SK-N-SH (cell line): Measurements from ENCODE around the gene OR5AR1. TPM values are rescaled to one million over a fixed set of nuclear protein-coding genes. Genes with fewer than 3 reads are reported as not detected.

Source experiments
- CTCF ChIA-PET: fragments of 300-600, 350-600 bp; formaldehyde crosslinking; extraction: SDS; loops from one replicate; lab custom pipeline; 2021; lab: Yijun Ruan, JAX
- POLR2A ChIA-PET: fragments of 350-600 bp; sonication (Branson Sonifier 250); formaldehyde crosslinking; extraction: SDS; loops from one replicate; lab custom pipeline; 2020; ENCODE audit warnings: antibody characterized with exemption, inconsistent platforms; lab: Yijun Ruan, JAX
- DNase-seq: peaks from one replicate; pipeline ENCODE4 v3.0.0; 2012
- H2AFZ ChIP-seq: fragments of 200-600 bp; sonication (generic); 2 replicates; pipeline ENCODE4 v1.8.1; 2016; ENCODE audit warnings: antibody characterized with exemption, mild to moderate bottlenecking, low read depth
- H3F3A ChIP-seq: fragments of 200-600 bp; sonication (generic); replicated peaks from 2 replicates; pipeline ENCODE3; 2016; ENCODE audit warnings: antibody characterized with exemption, mild to moderate bottlenecking; ENCODE audit not compliant: insufficient read depth
- H3K27ac ChIP-seq, 2 experiments: fragments of 200-500 bp in 1 of 2; fragments of 200-600 bp in 1 of 2; sonication (Bioruptor generic) in 1 of 2; sonication (generic), shearing (Covaris generic) in 1 of 2; 2 replicates each; pipeline versions ENCODE4 v1.5.1 to v1.6.1; 2014 to 2016; ENCODE audit warnings: low read depth in 2 of 2, inconsistent platforms in 1 of 2, low read length in 1 of 2, mild to moderate bottlenecking in 1 of 2, mixed read lengths in 1 of 2
- H3K27me3 ChIP-seq: fragments of 200-600 bp; sonication (generic), shearing (Covaris generic); 2 replicates; pipeline ENCODE4 v1.6.1; 2016; ENCODE audit warnings: mixed run types; ENCODE audit not compliant: insufficient read depth
- H3K36me3 ChIP-seq, 2 experiments: fragments of 200-500 bp in 1 of 2; fragments of 200-600 bp in 1 of 2; sonication (Bioruptor generic) in 1 of 2; sonication (generic) in 1 of 2; replicated peaks in 1 of 2; 2 replicates each; pipeline versions ENCODE3 to v1.5.1; 2014 to 2016; ENCODE audit warnings: low read length in 1 of 2, mild to moderate bottlenecking in 1 of 2; ENCODE audit not compliant: insufficient read depth in 2 of 2, control insufficient read depth in 1 of 2
- H3K4me1 ChIP-seq, 2 experiments: fragments of 200-500 bp in 1 of 2; fragments of 200-600 bp in 1 of 2; sonication (Bioruptor generic) in 1 of 2; sonication (generic), shearing (Covaris generic) in 1 of 2; 2 replicates each; pipeline versions ENCODE4 v1.5.1 to v1.6.1; 2014 to 2016; ENCODE audit warnings: low read depth in 1 of 2, low read length in 1 of 2, mixed run types in 1 of 2; ENCODE audit not compliant: insufficient read depth in 2 of 2, control insufficient read depth in 1 of 2
- H3K4me2 ChIP-seq: fragments of 200-600 bp; sonication (generic), shearing (Covaris generic); 2 replicates; pipeline ENCODE4 v1.6.1; 2017; ENCODE audit warnings: mixed run types
- H3K4me3 ChIP-seq, 2 experiments: fragments of 200-500 bp in 1 of 2; fragments of 200-600 bp in 1 of 2; sonication (Bioruptor generic) in 1 of 2; sonication (generic), shearing (Covaris generic) in 1 of 2; 2 replicates each; pipeline versions ENCODE4 v1.5.1 to v1.8.1; 2014 to 2016; ENCODE audit warnings: low read depth in 2 of 2, inconsistent platforms in 1 of 2, low read length in 1 of 2, mild to moderate bottlenecking in 1 of 2, mixed read lengths in 1 of 2, moderate library complexity in 1 of 2
- H3K79me2 ChIP-seq: fragments of 200-600 bp; sonication (generic); 2 replicates; pipeline ENCODE4 v1.8.1; 2017; ENCODE audit warnings: mild to moderate bottlenecking; ENCODE audit not compliant: insufficient read depth
- H3K9ac ChIP-seq: fragments of 200-600 bp; sonication (generic); 2 replicates; pipeline ENCODE4 v1.6.1; 2017; ENCODE audit warnings: mixed run types
- H3K9me2 ChIP-seq: fragments of 200-600 bp; sonication (generic); 2 replicates; pipeline ENCODE4 v1.6.1; 2017; ENCODE audit warnings: mixed run types
- H3K9me3 ChIP-seq: fragments of 200-600 bp; sonication (generic); 2 replicates; pipeline ENCODE4 v1.6.1; 2017; ENCODE audit warnings: mixed run types, mild to moderate bottlenecking, moderate library complexity
- H4K20me1 ChIP-seq: fragments of 200-600 bp; sonication (generic); 2 replicates; pipeline ENCODE4 v1.6.1; 2017; ENCODE audit warnings: mild to moderate bottlenecking, mixed run types; ENCODE audit not compliant: insufficient read depth
- ELF1 ChIP-seq: IDR thresholded peaks from 2 replicates; pipeline ENCODE4 v1.4.0; 2012
- FOXM1 ChIP-seq: IDR thresholded peaks from 2 replicates; pipeline ENCODE4 v1.4.0; 2012; ENCODE audit warnings: low read depth, mild to moderate bottlenecking
- JUND ChIP-seq: IDR thresholded peaks from 2 replicates; pipeline ENCODE4 v1.4.0; 2012
- MEF2A ChIP-seq: IDR thresholded peaks from 2 replicates; pipeline ENCODE4 v1.4.0; 2012; ENCODE audit warnings: low read depth, borderline replicate concordance
- NRF1 ChIP-seq: IDR thresholded peaks from 2 replicates; pipeline ENCODE4 v1.6.1; 2012; ENCODE audit warnings: low read depth, mild to moderate bottlenecking, low read length
- POLR2AphosphoS5 ChIP-seq: IDR thresholded peaks from 2 replicates; pipeline ENCODE4 v1.6.1; 2012; ENCODE audit warnings: low read depth, low read length
- RFX5 ChIP-seq: IDR thresholded peaks from 2 replicates; pipeline ENCODE4 v1.6.1; 2012; ENCODE audit warnings: mild to moderate bottlenecking, improper control_type of control experiment, low read length
- USF1 ChIP-seq: IDR thresholded peaks from 2 replicates; pipeline ENCODE4 v1.4.0; 2012; ENCODE audit warnings: low read depth, borderline replicate concordance
- WGBS: methylation state at CpG from one replicate; pipeline ENCODE4 v1.1.6; 2017; ENCODE audit warnings: low lambda C conversion rate; 5-methylcytosine and 5-hydroxymethylcytosine counted together
- polyA plus RNA-seq, 3 experiments: library from polyadenylated mRNA; depleted of rRNA; stranded (reverse); fragments of >200 nt; gene quantifications; 2 replicates each; pipeline ENCODE4 v1.2.3, GENCODE V29; 2012
- TF ChIP-seq, protein P1 (sequence below): IDR thresholded peaks from 2 replicates; pipeline ENCODE4 v1.6.1; 2012; ENCODE audit warnings: mild to moderate bottlenecking, low read depth, low read length, moderate library complexity
- TF ChIP-seq, protein P2 (sequence below): fragments of 150-350 bp; IDR thresholded peaks from 2 replicates; pipeline ENCODE4 v1.6.1; 2017; ENCODE audit warnings: antibody characterized with exemption, low read length, low read depth, borderline replicate concordance
- TF ChIP-seq, protein P3 (sequence below): IDR thresholded peaks from 2 replicates; pipeline ENCODE4 v1.4.0; 2012; ENCODE audit warnings: low read depth

Gene OR5AR1
- polyA plus RNA-seq, 1 of the 3 experiments (the other 2 are of a cell fraction): not detected

GRCh38 chr11:56637500-56637899 lies 26.0 kb upstream of the OR5AR1 start (continued):
- TF ChIP-seq, protein P1, sequence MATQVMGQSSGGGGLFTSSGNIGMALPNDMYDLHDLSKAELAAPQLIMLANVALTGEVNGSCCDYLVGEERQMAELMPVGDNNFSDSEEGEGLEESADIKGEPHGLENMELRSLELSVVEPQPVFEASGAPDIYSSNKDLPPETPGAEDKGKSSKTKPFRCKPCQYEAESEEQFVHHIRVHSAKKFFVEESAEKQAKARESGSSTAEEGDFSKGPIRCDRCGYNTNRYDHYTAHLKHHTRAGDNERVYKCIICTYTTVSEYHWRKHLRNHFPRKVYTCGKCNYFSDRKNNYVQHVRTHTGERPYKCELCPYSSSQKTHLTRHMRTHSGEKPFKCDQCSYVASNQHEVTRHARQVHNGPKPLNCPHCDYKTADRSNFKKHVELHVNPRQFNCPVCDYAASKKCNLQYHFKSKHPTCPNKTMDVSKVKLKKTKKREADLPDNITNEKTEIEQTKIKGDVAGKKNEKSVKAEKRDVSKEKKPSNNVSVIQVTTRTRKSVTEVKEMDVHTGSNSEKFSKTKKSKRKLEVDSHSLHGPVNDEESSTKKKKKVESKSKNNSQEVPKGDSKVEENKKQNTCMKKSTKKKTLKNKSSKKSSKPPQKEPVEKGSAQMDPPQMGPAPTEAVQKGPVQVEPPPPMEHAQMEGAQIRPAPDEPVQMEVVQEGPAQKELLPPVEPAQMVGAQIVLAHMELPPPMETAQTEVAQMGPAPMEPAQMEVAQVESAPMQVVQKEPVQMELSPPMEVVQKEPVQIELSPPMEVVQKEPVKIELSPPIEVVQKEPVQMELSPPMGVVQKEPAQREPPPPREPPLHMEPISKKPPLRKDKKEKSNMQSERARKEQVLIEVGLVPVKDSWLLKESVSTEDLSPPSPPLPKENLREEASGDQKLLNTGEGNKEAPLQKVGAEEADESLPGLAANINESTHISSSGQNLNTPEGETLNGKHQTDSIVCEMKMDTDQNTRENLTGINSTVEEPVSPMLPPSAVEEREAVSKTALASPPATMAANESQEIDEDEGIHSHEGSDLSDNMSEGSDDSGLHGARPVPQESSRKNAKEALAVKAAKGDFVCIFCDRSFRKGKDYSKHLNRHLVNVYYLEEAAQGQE: no peak
- TF ChIP-seq RFX5 (no peak), ELF1 (no peak), JUND (no peak)
- TF ChIP-seq, protein P2, sequence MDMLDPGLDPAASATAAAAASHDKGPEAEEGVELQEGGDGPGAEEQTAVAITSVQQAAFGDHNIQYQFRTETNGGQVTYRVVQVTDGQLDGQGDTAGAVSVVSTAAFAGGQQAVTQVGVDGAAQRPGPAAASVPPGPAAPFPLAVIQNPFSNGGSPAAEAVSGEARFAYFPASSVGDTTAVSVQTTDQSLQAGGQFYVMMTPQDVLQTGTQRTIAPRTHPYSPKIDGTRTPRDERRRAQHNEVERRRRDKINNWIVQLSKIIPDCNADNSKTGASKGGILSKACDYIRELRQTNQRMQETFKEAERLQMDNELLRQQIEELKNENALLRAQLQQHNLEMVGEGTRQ: no peak

GRCh38 chr11:56642339-56642738 lies 21.1 kb upstream of the OR5AR1 start, which contains the start of gene OR5AP2:
Gene OR5AP2 (minus strand): TSS chr11:56642439. CDS start chr11:56642439, 0 bp downstream.
- 7% methylated on average over 2 of the region's 2 CpGs for WGBS
- Histone ChIP-seq H3K4me3 (no peak within 1 kb of the TSS), H4K20me1 (no peaks in the 10 kb centered on the region), H3K9me3 (no peaks in the 10 kb centered on the region), H3K79me2 (no peaks in the 10 kb centered on the region), H3K4me2 (no peak within 1 kb of the TSS), H3K4me1 (no peaks in the 10 kb centered on the region), H2AFZ (no peak within 1 kb of the TSS), H3K36me3 (no peaks in the 10 kb centered on the region), H3K9ac (no peak within 1 kb of the TSS), H3F3A (no peaks in the 10 kb centered on the region), H3K27me3 (no peaks in the 10 kb centered on the region)
- no peak for DNase-seq
- CTCF ChIA-PET: no interaction called here
- POLR2A ChIA-PET: no interaction called here
- TF ChIP-seq USF1 (no peak), MEF2A (no peak), POLR2AphosphoS5 (no peak), NRF1 (no peak), RFX5 (no peak), FOXM1 (no peak)
- TF ChIP-seq, protein P3, sequence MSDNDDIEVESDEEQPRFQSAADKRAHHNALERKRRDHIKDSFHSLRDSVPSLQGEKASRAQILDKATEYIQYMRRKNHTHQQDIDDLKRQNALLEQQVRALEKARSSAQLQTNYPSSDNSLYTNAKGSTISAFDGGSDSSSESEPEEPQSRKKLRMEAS: no peak
- TF ChIP-seq, all 33 proteins: peak for 0
- Histone ChIP-seq H3K9me2 (no peaks in the 10 kb centered on the region), H3K27ac (no peak within 1 kb of the TSS)
